Frontal cortex (tissue), 4 donors: ENCODE results near the gene SNCAIP. TPM values are rescaled to one million over a fixed set of nuclear protein-coding genes. Genes with fewer than 3 reads are reported as not detected.
"Not testable (repeated sequence)": the region's sequence is repeated elsewhere in the genome, so short reads cannot be mapped to it uniquely, and the experiment has no call there.

Experiments used
- DNase-seq, 2 donors: peaks; one replicate each; pipeline ENCODE4 v3.0.0; 2012; ENCODE audit warnings: low spot score in 2 of 2
- FAIRE-seq: peaks from 2 replicates; lab custom pipeline; 2012; peaks lifted over from hg19 to GRCh38; lab: Jason Lieb, UNC
- total RNA-seq: library from RNA; depleted of rRNA; stranded (reverse); fragments of >200 nt; gene quantifications from one replicate; pipeline ENCODE4 v1.2.3, GENCODE V29; 2014
- donor health status: control.
- donor health status: control.
- donor health status: control.

Gene SNCAIP
- total RNA-seq, 1 donor from 2014 or later = 37.9 TPM

- FAIRE-seq = no peak
- no peak for DNase-seq
Observed at GRCh38 chr5:122480146-122480545, 168.1 kb downstream of the SNCAIP start.

- no peak for FAIRE-seq
- DNase-seq = no peak
Observed at GRCh38 chr5:122484103-122484502, 172.1 kb downstream of the SNCAIP start.

GRCh38 chr5:122485226-122485625 lies 173.2 kb downstream of the SNCAIP start:
- FAIRE-seq = no peak
- no peak for DNase-seq

- not testable (repeated sequence) for DNase-seq, FAIRE-seq
Observed at GRCh38 chr5:122486616-122487015, 174.6 kb downstream of the SNCAIP start.

- no peak for FAIRE-seq
- DNase-seq = no peak
Observed at GRCh38 chr5:122490718-122491117, 178.7 kb downstream of the SNCAIP start.

- DNase-seq = no peak
- no peak for FAIRE-seq
Observed at GRCh38 chr5:122492675-122493074, 180.6 kb downstream of the SNCAIP start.

- FAIRE-seq (no peak), DNase-seq (no peak)
Observed at GRCh38 chr5:122493091-122494021, 181.3 kb downstream of the SNCAIP start.

- FAIRE-seq (no peak), DNase-seq (no peak)
Observed at GRCh38 chr5:122494109-122494508, 182.1 kb downstream of the SNCAIP start.

- no peak for FAIRE-seq
- DNase-seq = peak; percentile 12 to 14
Observed at GRCh38 chr5:122498163-122498562, 186.1 kb downstream of the SNCAIP start.

GRCh38 chr5:122499585-122499984 lies 187.5 kb downstream of the SNCAIP start:
- no peak for DNase-seq
- no peak for FAIRE-seq

GRCh38 chr5:122500245-122501088 lies 188.4 kb downstream of the SNCAIP start:
- peak; percentile 12 to 40 for DNase-seq
- no peak for FAIRE-seq

GRCh38 chr5:122501089-122501435 lies 189.0 kb downstream of the SNCAIP start:
- FAIRE-seq (no peak), DNase-seq (no peak)

GRCh38 chr5:122507045-122507444 lies 195.0 kb downstream of the SNCAIP start:
- DNase-seq (no peak), FAIRE-seq (no peak)

GRCh38 chr5:122507581-122507980 lies 195.5 kb downstream of the SNCAIP start:
- FAIRE-seq (no peak), DNase-seq (no peak)

- DNase-seq (no peak), FAIRE-seq (no peak)
Observed at GRCh38 chr5:122508623-122509022, 196.6 kb downstream of the SNCAIP start.

Other genes starting within 250 kb of the SNCAIP start
- 3.3 TPM for gene LOX, start 234.0 kb upstream of the SNCAIP start, total RNA-seq
- gene ZNF474, start 182.7 kb upstream of the SNCAIP start, total RNA-seq = 1.6 TPM